ENCODE measurements around the gene KRT40.

Gene KRT40

DNA sequence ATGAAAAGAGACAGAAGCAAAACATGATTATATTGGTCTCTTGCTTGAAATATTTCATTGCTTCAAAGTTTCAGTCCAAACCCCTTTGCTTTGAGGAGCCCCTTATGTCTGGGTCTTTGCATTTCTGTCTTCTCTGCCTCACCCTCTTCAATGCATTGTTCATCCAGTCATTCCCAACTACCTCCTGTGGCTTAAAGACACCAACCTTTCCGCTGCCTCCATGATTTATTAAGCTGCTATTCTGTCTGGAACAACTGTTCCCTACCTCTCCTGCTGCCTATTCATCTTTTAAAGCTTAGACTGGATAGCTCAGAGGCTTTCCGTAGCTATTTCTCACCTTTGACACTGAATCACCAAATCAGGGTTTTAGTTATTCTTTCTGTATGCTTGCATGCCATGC lies 13.2 kb upstream of the KRT40 start:
- DNase-seq (ENCODE audit: low read depth in 2 of 3, low spot score in 2 of 3): no peak

- DNase-seq (ENCODE audit: low read depth in 2 of 3, low spot score in 2 of 3): no peak
Measured at GRCh38 chr17:40996829-40997228, 12.7 kb upstream of the KRT40 start.

- no peak for DNase-seq (ENCODE audit: low read depth in 2 of 3, low spot score in 2 of 3)
Measured at GRCh38 chr17:40995116-40995515, 11.0 kb upstream of the KRT40 start.

DNA sequence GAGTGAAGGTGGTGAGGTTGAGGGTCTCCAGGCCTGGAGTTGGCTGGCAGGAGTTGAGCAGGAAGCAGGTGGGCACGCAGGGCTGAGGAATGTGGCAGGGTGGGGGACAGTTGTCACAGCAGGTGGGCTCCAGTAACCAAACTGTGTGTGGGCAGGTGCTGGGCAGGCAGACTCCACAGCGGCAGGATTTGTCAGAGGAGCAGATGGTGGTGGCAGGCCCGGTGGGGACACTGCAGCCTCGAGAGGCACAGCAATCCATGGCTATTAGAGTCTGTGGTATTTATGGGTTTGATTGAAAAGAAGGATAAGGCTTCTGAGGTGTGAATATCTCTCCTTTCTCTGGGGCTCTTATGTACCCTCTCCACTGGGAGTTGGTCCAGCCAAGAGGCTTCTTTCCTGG lies 9.7 kb upstream of the KRT40 start, which contains the start of gene KRTAP3-3:
TSS of gene KRTAP3-3 (minus strand) at position 326 of the 400 bp plus-strand sequence. CDS start at position 259, 67 bp downstream.
- no peak for DNase-seq (ENCODE audit: low read depth in 2 of 3, low spot score in 2 of 3)

GRCh38 chr17:40993084-40993483 lies 9.0 kb upstream of the KRT40 start:
- no peak for DNase-seq (ENCODE audit: low read depth in 2 of 3, low spot score in 2 of 3)

- no peak for DNase-seq (ENCODE audit: low read depth in 2 of 3, low spot score in 2 of 3)
Measured at GRCh38 chr17:40992666-40993065, 8.5 kb upstream of the KRT40 start.

- DNase-seq (ENCODE audit: low read depth in 2 of 3, low spot score in 2 of 3): no peak
Measured at GRCh38 chr17:40986920-40987319, 2.8 kb upstream of the KRT40 start.

- DNase-seq (ENCODE audit: low read depth in 2 of 3, low spot score in 2 of 3): no peak
Measured at GRCh38 chr17:40981115-40981514, 3.0 kb downstream of the KRT40 start.

- no peak for DNase-seq (ENCODE audit: low read depth in 2 of 3, low spot score in 2 of 3)
Measured at GRCh38 chr17:40980596-40980995, 3.5 kb downstream of the KRT40 start.

DNA sequence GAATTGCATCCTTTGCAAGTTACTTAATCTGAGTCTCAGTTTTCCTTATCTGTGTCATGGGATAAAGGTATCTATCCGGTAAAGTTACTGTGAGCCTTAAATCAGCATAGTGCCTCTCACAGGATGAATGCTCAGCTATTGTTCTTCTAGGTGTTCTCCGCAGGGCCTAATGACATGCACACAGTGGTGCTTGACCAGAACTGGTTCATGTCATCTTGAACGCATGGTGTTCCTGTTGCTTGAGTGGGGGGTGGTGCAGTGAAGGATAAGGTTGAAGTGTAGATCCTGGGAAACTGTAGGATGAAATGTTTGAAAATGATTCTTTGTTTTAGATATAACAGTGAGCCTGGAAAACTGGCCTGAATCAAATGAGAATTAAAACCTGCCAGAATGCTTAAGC lies 4.0 kb downstream of the KRT40 start:
- DNase-seq (ENCODE audit: low read depth in 2 of 3, low spot score in 2 of 3): no peak

- DNase-seq (ENCODE audit: low read depth in 2 of 3, low spot score in 2 of 3): no peak
Measured at GRCh38 chr17:40978575-40979151, 5.5 kb downstream of the KRT40 start.

- no peak for DNase-seq (ENCODE audit: low read depth in 2 of 3, low spot score in 2 of 3)
Measured at GRCh38 chr17:40975516-40975915, 8.6 kb downstream of the KRT40 start.

DNA sequence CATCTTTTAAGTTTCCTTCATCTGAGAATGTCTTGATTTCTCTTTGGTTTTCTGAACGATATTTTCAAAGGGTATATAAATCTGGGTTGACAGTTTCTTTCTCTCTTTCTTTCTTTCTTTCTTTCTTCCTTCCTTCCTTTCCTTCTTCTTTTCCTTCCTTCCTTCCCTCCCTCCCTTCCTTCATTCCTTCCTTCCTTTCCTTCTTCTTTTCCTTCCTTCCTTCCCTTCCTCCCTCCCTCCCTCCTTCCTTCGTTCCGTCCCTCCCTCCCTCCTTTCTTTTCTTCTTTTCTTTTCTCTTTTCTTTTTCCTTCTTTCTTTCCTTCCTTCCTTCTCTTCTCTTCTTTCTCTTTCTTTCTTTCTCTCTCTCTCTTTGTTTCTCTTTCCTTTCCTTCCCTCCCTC lies 9.8 kb downstream of the KRT40 start:
- DNase-seq (ENCODE audit: low read depth in 2 of 3, low spot score in 2 of 3): no peak

GRCh38 chr17:40967582-40967981 lies 16.5 kb downstream of the KRT40 start:
- no peak for DNase-seq (ENCODE audit: low read depth in 2 of 3, low spot score in 2 of 3)

DNA sequence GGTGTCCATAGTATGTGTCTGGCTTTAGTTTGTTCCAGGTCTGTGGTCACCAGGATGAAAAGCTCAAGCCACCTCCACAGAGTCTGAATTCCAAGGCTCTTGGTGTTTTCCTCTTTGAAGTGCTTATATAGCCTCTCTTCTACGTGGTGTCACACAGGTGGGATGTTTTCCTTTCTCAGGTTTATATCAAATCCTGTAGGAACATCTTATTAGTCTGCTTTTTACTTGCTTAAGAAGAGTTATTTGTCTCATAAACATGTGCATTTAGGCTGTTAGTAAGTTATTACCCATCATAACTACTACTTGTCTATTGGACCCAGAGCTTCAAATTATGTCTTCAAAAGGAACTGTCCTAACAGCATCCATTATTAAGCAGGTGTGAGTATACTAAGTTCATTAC lies 17.3 kb downstream of the KRT40 start, which contains the start of gene KRT39:
TSS of gene KRT39 (minus strand) at position 101 of the 400 bp plus-strand sequence. CDS start at position 9, 92 bp downstream.
- DNase-seq (ENCODE audit: low read depth in 2 of 3, low spot score in 2 of 3): no peak

DNA sequence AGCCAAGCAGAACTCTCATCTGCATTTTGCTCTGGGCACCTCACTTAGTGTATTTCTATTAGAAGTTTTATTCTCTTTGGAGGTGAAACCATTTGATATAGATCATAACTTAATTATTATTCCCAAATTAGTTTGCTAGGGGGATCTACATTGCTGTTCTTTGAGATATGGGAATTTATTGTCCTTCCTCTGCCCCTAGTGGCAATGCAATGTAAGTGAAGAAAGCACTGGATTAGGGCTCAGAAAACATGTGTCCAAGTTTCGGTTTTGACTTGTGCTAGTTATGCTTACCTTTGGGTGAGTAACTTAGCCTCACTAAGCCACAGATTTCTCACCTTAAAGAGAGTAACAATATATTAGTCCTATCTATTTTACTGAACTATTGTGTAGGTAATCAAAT lies 20.3 kb downstream of the KRT40 start:
- DNase-seq (ENCODE audit: low read depth in 2 of 3, low spot score in 2 of 3): no peak

GRCh38 chr17:40962059-40962561 lies 22.0 kb downstream of the KRT40 start:
- no peak for DNase-seq (ENCODE audit: low read depth in 2 of 3, low spot score in 2 of 3)

- no peak for DNase-seq (ENCODE audit: low read depth in 2 of 3, low spot score in 2 of 3)
Measured at GRCh38 chr17:40961591-40961990, 22.5 kb downstream of the KRT40 start.

GRCh38 chr17:40960144-40960543 lies 24.0 kb downstream of the KRT40 start:
- no peak for DNase-seq (ENCODE audit: low read depth in 2 of 3, low spot score in 2 of 3)

GRCh38 chr17:40958086-40958953 lies 25.8 kb downstream of the KRT40 start:
- no peak for DNase-seq (ENCODE audit: low read depth in 2 of 3, low spot score in 2 of 3)

DNA sequence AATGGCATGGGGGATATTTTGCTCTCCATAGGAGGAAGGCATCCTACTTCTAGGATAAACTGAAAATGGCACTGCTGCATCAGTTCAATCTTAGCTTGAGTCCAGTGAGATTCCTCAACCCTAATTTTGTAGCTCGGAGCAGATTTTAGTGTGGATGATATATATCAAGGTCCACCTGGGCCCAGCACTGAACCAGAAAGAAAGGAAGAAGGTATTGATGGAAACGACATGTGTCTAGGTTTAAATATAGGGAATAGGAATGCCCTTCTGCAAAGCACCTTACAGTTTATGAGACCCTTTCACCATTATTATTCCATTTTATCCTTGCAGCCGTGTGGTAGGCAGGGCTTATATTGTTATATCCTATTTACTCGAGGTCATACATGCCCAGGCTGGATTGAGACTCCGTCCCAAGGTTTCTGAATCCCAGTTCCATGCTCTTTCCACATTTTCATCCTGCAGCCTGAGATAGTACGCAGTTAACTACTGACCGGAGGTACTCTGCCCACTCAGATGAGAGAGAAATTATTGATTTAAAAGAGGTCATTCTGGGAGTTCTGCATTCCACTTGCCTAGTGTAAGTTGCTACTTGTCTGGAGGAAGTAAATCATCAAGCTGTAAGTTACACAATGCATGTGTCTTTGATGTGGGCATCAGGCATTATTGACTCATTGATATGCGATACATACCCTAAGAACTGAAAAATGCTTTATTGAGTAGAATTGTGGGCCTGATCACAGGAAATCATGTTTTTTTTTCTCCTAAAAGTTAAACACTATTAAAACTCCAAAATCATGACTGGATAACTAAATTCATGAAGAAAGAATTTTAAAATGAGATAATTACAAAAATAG lies 27.5 kb downstream of the KRT40 start:
- DNase-seq (ENCODE audit: low read depth in 2 of 3, low spot score in 2 of 3): no peak

Measured in activated CD8-positive, alpha-beta memory T cell treated with anti-CD3 and anti-CD28 coated beads for 48 hours (primary cell).